ENCODE results near the gene IFNL3. TPM values are rescaled to one million over a fixed set of nuclear protein-coding genes. Genes with fewer than 3 reads are reported as not detected.
"Not testable (repeated sequence)": the region's sequence is repeated elsewhere in the genome, so short reads cannot be mapped to it uniquely, and the experiment has no call there.

IFNL3 gene
- total RNA-seq, 4 donors from 2014 or later, result not detected

DNA sequence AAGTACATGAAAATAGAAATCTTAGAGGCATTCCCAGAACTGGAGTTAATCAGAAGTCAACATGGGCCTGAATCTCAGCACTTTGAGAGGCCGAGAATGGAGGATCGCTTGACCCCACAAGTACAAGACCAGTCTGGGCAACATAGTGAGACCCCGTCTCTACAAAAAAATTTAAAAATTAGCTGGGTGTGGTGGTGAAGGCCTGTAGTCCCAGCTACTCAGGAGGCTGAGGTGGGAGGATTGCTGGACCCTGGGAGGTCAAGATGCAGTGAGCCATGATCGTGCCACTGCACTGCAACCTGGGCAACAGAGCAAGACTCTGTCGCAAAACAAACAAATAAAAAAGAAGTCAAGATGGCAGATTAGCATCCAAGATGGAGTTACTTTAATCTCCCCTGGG lies 31.9 kb upstream of the IFNL3 start:
- Histone ChIP-seq H3K36me3 (no peaks in the 10 kb centered on the region), H3K9me3 (peaks cover under 1% of the 10 kb centered on the region)
- 89% methylated on average over 5 of the region's 5 CpGs for WGBS

DNA sequence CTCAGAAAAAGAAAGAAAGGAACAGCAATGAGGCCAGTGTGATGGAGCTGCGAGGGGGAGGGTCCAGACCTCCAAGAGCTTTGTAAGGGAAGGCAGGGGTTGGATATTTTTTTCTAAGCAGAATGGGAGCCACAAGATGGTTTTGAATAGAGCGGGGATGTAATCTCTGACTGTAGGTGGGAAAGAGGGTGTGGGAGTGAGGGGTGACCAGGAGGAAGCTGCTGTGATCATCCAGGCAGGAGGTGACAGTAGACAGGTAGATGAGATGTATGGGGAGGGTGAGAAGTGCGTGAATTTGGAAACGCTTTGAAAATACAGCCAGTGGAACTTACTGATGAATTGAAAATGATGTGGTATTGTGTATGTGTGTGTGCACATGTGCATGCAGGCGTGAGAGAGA lies 30.8 kb upstream of the IFNL3 start:
- peak in 1 of 2 donors; percentile 31 for DNase-seq (ENCODE audit: low spot score in 2 of 2)
- Histone ChIP-seq H3K4me1 (no peaks in the 10 kb centered on the region), H3K27me3 (peaks cover 7% of the 10 kb centered on the region), H3K4me3 (no peak overlapping the region), H3K27ac (no peak overlapping the region), H3K36me3 (no peaks in the 10 kb centered on the region), H3K9me3 (no peaks in the 10 kb centered on the region)
- TF ChIP-seq, protein P1, sequence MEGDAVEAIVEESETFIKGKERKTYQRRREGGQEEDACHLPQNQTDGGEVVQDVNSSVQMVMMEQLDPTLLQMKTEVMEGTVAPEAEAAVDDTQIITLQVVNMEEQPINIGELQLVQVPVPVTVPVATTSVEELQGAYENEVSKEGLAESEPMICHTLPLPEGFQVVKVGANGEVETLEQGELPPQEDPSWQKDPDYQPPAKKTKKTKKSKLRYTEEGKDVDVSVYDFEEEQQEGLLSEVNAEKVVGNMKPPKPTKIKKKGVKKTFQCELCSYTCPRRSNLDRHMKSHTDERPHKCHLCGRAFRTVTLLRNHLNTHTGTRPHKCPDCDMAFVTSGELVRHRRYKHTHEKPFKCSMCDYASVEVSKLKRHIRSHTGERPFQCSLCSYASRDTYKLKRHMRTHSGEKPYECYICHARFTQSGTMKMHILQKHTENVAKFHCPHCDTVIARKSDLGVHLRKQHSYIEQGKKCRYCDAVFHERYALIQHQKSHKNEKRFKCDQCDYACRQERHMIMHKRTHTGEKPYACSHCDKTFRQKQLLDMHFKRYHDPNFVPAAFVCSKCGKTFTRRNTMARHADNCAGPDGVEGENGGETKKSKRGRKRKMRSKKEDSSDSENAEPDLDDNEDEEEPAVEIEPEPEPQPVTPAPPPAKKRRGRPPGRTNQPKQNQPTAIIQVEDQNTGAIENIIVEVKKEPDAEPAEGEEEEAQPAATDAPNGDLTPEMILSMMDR (IDR thresholded peaks at IDR 0.05), result no peak
- no peak for TF ChIP-seq POLR2AphosphoS5 (IDR thresholded peaks at IDR 0.05)
- TF ChIP-seq EP300 (IDR thresholded peaks at IDR 0.05), result no peak
- TF ChIP-seq POLR2A (IDR thresholded peaks at IDR 0.05), result no peak
- WGBS, result 81% methylated on average over 5 of the region's 5 CpGs

More for the DNA sequence above, 31.9 kb upstream of the IFNL3 start:
- H3K4me3 ChIP-seq, result no peak overlapping the region
- TF ChIP-seq, protein P1 (IDR thresholded peaks at IDR 0.05), result no peak
- TF ChIP-seq EP300 (IDR thresholded peaks at IDR 0.05), result no peak
- no peak for TF ChIP-seq POLR2AphosphoS5 (IDR thresholded peaks at IDR 0.05)
- TF ChIP-seq POLR2A (IDR thresholded peaks at IDR 0.05), result no peak
- H3K27ac ChIP-seq, result no peak overlapping the region
- H3K4me1 ChIP-seq, result no peaks in the 10 kb centered on the region
- DNase-seq (ENCODE audit: low spot score in 2 of 2), result peak in 1 of 2 donors; percentile 8
- H3K27me3 ChIP-seq, result peaks cover 2% of the 10 kb centered on the region

DNA sequence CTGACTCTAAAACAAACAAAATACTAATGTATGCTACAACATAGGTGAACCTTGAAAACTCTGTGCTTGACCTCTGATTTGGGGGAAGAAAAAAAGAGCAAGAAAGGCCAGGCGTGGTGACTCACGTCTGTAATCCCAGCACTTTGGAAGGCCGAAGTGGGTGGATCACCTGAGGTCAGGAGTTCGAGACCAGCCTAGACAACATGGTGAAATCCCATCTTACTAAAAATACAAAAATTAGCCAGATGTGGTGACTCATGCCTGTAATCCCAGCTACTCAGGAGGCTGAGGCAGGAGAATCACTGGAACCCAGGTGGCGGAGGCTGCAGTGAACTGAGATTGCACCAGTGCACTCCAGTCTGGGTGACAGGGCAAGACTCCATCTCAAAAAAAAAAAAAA lies 29.1 kb upstream of the IFNL3 start:
- H3K4me1 ChIP-seq, result not testable (repeated sequence)

DNA sequence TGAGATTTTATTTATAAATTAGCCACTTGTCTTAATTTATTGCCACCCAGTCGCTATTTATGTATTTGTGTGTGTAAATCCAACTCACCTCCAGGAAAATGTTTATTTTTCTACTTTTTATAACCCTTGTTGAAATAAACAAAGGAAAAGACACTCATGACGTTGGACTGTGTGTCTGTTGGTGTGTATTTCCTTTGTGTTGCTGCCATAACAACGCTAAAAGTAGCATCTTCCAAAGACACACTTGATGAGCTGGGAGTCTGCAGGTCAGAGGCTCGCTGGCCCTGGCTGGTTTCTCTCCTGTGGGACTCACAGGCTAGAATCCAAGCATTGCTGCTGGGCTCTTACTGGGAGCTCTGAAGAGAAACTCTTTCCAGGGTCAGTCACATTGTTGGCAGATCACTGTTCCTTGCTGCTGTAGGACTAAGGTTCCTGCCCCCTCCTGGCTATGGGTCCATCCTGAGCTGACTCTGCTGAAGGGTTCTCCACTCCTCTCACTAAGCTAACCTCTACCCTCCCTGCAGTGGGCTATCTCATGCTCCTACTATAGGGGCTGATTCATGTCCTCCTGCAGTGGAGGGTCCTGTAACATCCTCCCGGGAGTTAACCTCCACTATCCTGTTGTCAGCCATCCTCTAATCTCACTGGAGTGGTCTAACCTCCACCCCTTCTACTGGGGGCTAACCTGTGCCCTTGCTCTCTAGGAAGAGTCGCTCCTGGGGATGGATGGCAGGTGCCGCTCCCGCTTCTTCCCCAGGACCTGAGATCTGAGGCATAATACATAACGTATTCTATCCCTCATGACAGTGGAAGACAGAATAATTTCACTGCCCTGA lies 25.4 kb upstream of the IFNL3 start:
- peak; percentile 24 to 37 for DNase-seq (ENCODE audit: low spot score in 2 of 2)
- 81% methylated on average over 9 of the region's 9 CpGs for WGBS
- H3K4me1 ChIP-seq, result peaks cover under 1% of the 10 kb centered on the region
- H3K4me3 ChIP-seq, result no peak overlapping the region
- no peaks in the 10 kb centered on the region for H3K36me3 ChIP-seq
- no peak overlapping the region for H3K27ac ChIP-seq
- peaks cover 31% of the 10 kb centered on the region for H3K27me3 ChIP-seq
- TF ChIP-seq POLR2A (IDR thresholded peaks at IDR 0.05) (no peak), POLR2AphosphoS5 (IDR thresholded peaks at IDR 0.05) (no peak), EP300 (IDR thresholded peaks at IDR 0.05) (no peak)
- TF ChIP-seq, protein P1 (IDR thresholded peaks at IDR 0.05), result no peak
- no peaks in the 10 kb centered on the region for H3K9me3 ChIP-seq

More for the DNA sequence above, 29.1 kb upstream of the IFNL3 start:
- H3K36me3 ChIP-seq, H3K27ac ChIP-seq, H3K9me3 ChIP-seq, H3K4me3 ChIP-seq: not testable (repeated sequence)
- DNase-seq (ENCODE audit: low spot score in 2 of 2), result peak; percentile 4 to 35
- 86% methylated on average over 5 of the region's 5 CpGs for WGBS
- H3K27me3 ChIP-seq, result peaks cover 15% of the 10 kb centered on the region

DNA sequence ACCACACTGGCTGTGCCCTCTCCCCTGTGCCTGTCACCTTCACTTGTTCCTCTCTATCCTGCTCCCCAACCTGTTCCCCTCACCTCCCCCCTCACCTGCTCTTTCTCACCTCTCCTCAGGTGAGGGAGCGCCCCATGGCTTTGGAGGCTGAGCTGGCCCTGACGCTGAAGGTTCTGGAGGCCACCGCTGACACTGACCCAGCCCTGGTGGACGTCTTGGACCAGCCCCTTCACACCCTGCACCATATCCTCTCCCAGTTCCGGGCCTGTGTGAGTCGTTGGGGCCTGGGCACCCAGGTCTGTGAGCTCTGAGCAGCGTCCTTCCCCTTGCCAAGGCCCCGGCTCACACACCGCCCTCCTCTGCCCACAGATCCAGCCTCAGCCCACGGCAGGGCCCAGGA lies 24.6 kb upstream of the IFNL3 start:
- WGBS, result 69% methylated on average over 7 of the region's 10 CpGs
- DNase-seq (ENCODE audit: low spot score in 2 of 2), result peak; percentile 30 to 50
- H3K9me3 ChIP-seq, H3K4me3 ChIP-seq, H3K27ac ChIP-seq, H3K4me1 ChIP-seq, H3K36me3 ChIP-seq: not testable (repeated sequence)
- H3K27me3 ChIP-seq, result peaks cover 40% of the 10 kb centered on the region

DNA sequence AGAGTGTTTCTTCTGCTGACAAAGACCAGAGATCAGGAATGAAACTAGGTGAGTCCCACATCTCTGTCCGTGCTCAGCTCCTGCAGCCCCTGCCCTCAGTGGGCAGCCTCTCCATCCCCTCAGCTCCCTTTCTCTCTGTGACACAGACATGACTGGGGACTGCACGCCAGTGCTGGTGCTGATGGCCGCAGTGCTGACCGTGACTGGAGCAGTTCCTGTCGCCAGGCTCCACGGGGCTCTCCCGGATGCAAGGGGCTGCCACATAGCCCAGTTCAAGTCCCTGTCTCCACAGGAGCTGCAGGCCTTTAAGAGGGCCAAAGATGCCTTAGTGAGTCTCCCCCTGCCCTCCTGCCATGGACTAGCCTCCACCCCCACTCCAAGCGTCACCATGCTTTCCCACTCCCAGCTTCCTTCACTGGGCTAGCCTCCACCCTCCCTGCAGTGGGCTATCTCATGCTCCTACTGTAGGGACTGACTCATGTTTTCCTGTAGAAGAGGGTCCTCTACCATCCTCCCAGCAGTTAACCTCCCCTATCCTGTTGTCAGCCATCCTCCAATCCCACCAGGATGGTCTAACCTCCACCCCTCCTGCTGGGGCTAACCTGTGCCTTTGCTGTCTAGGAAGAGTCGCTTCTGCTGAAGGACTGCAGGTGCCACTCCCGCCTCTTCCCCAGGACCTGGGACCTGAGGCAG lies 23.9 kb upstream of the IFNL3 start:
- not testable (repeated sequence) for H3K9me3 ChIP-seq, H3K36me3 ChIP-seq, H3K27ac ChIP-seq, H3K4me3 ChIP-seq
- Histone ChIP-seq H3K4me1 (peaks cover 13% of the 10 kb centered on the region), H3K27me3 (peaks cover 46% of the 10 kb centered on the region)
- 75% methylated on average over 4 of the region's 10 CpGs for WGBS
- peak; percentile 26 to 32 for DNase-seq (ENCODE audit: low spot score in 2 of 2)

DNA sequence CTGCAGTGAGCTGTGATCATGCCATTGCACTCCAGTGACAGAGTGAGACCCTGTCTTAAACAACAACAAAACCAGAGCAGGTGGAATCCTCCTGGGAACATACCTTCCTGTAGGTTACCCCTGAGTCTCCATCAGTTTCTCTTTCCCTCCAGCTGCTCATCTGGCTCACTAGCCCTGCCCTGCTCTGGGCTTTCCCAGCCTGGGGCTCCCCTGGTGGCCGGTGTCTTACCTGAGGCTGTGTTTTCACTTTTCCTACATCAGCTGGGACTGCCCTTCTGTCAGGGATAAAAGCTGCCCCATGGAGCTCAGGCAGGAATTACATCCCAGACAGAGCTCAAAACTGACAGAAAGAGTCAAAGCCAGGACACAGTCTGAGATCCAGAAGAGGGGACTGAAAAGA lies 23.3 kb upstream of the IFNL3 start, which contains the start of gene IFNL2:
TSS of gene IFNL2 (plus strand) at position 312 of the 400 bp plus-strand sequence. CDS start 173 bp downstream, outside the sequence.
- H3K27ac ChIP-seq; H3K36me3 ChIP-seq; H3K9me3 ChIP-seq; DNase-seq (ENCODE audit: low spot score in 2 of 2); H3K4me3 ChIP-seq: not testable (repeated sequence)
- H3K4me1 ChIP-seq, result peaks cover 13% of the 10 kb centered on the region
- H3K27me3 ChIP-seq, result peaks cover 52% of the 10 kb centered on the region
- no CpG with 5 or more reads among the region's 1 CpG for WGBS

Data from suprapubic skin (tissue), 4 donors.